NCI-H2029 treated with DMSO at 0.1 percent for 48 hours (cell line): ENCODE measurements around the gene AK1.
A peak's percentile ranks its signal among the peaks of the same experiment; 100 is the strongest.

Experiments
- DNase-seq: peaks from one replicate; lab custom pipeline; 2025; lab: John Stamatoyannopoulos, UW

The AK1 gene

DNA sequence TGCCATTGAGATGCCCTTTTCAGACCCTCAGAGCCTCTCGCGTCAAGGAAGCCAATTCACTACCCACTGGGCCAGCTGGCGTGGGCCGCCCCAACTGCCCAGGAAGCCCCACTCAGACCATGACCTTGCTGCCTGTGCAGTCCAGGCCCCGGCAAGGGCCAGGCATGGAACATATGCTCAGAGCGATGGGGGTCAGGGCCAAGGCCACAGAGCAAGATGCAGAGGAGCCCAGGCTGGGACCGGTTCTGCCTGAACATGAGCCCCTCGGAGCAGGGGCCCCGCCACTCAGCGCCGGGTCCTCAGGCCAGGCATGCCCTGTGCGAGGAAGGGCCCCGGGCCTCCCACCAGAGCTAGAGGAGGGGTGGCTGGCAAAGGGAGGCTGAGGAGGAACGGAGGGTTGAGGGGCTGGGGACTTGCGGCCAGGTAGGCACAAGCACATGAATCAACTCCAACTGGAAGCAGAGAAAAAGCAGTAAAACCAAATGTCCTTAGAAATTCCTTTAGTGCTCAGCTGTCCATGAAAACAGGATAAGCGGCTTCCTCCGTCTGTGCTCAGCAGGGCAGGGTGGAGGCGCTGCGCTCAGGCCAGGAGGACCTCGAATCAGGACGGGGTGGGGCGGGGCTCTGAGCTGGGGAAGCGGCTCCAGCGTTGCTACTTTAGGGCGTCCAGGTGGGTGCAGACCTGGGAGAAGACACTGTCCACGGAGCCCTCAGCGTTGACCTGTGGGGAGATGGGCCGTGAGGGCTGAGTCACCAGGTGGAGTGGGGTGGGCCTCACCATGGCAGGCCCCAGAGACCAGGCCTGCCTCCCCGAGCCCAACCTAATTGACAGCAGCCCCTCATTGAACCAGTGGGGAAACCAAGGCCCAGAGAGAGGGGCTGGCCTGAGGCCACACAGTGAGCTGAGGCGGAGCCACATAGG lies 9.9 kb downstream of the AK1 start:
- no peak for DNase-seq

DNA sequence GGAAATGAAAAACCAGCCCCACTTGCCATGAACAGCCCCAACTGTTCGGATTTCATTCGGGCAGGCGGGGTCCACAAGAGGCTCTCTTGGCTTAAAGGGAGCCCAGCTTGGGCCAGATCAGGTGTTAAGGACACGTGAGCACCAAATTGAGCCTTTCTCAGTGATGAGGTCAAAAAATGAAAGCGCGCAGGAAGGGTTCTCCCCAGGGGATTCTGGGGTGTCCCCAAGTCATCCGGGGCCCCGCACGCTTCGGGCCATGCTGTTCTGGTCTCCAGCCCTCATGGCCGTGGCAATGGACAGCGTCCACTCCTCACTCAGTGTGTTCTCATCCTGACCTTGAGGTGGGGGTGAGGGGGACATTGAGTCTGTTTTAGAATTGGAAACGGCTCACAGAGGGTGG lies 10.9 kb downstream of the AK1 start:
- no peak for DNase-seq

DNA sequence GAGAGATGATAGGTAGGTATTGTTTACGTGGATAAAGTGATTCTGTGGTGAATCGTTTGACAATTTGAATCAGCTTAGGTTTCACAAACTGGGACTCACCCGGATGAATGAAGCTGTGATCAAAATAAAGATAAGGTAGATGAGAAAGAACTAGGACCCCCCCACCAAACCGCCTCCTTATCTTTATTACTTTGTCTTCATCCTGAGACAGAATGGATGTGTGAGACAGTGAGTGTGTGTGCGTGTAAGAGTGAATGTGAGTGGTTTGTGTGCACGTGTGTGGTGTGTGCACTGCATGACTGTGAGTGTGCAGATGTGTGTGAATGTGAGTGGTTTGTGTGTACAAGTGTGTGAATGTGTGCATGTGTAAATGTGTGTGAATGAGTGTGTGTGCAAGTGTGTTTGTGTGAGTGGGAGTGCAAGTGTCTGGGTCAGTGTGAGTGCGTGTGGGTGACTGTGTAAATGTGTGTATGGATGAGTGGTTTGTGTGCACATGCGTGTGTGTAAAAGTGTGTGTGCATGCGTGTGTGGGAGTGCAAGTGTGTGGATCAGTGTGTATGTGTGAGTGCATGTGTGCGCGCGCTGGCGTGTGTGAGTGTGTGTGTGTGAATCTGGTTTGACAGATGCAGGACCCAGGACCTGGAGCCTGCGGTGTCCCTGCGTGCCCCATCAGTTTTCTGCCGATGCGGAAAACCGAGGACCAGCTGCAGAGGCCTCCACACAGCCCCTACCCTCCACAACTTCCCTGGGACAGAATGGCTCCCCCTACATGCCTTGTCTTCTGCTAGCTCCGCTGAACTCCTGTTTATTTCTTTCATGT lies 11.6 kb downstream of the AK1 start:
- no peak for DNase-seq

DNA sequence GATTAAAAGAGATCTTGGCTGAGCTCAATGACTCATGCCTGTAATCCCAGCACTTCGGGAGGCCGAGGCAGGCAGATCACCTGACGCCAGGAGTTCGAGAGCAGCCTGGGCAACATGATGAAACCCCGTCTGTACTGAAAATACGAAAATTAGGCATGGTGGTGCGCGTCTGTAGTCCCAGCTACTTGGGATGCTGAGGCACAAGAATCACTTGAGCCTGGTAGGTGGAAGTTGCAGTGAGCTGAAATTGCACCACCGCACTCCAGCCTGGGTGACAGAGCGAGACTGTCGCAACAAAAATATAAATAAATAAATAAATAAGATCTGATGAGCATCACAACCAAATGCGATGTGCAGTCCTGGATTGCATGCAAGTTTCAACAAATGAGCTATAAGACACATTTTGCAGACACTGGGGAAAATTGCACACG lies 14.3 kb downstream of the AK1 start:
- DNase-seq = no peak

DNA sequence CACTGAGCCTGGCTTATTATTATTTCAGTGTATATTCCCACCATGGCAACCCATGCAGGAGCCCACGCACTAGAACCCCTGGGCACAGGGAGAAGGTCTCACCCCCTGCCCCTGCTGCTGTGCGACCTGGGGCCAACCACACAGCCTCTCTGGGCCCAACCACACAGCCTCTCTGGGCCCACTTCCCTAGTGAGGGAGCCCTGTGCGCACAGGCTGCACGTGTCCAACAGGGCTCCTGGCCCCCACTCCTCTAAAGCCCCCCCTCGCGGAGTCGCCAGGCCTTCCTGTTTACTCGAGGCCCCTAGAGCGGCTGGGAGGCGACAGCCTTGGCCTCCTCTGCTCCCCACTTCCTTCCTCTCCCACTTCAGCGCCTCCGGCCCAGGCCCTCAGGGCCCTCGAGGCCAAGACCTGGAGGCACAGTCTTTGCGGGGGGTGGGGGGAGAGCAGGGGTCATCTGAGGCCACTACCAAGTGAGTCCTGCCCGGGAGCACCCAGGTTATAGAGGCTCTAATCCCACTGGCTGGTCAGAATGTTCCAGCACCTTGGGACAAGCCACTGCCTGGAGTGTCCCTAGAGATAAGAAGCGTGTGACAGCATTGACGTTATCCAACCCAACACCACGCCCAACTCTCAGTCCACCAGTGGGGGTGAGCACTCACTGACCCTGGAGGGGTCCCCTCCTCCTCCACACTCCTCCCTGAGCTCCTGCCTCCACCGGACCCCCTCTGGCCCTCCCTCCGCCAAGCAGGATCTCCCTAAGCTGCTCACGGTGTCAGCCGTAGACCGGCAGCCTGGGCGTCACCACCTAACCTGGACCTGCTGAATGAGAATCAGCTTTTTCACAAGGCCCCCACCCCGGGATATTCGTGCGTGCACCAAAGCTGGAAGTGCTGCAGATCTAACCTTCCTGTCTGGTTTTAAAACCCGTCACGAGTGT lies 15.1 kb downstream of the AK1 start:
- DNase-seq = no peak

DNA sequence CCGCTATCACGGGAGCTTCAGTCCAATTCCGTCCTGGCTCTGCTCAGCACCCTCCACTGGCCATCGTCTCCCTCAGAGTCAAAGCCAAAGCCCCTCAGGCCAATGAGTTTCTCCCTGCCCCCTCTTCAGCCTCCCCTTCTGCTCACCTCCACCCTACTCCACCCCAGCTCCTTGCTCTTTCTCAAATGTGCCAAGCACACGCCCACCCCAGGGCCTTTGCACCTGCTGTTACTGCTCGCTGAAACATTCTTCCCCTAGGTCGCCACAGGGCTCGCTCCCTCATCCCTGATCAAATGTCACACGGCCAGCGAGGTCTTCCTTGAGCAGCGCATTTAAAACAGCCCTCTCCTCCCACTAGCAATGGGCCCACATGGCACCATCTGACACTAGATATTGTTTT lies 16.7 kb downstream of the AK1 start:
- no peak for DNase-seq

DNA sequence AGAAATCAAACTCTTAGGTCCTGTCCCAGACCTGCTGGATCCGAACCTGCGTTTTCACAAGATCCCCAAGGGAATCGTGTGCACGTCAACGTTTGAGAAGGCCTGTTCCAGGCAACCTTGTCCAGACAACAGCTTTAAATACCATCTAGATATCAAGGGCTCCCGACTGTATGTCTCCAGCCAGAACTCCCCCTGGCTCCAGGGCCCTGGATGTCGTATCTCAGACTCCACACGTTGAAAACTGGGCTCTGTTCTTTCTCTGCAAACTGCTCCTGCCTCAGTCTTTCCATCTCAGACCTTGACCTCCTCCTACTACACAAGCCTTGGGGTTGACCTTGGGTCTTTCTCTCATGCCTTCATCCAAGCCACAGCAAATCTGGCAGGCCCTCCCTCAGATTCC lies 17.2 kb downstream of the AK1 start:
- DNase-seq = no peak

DNA sequence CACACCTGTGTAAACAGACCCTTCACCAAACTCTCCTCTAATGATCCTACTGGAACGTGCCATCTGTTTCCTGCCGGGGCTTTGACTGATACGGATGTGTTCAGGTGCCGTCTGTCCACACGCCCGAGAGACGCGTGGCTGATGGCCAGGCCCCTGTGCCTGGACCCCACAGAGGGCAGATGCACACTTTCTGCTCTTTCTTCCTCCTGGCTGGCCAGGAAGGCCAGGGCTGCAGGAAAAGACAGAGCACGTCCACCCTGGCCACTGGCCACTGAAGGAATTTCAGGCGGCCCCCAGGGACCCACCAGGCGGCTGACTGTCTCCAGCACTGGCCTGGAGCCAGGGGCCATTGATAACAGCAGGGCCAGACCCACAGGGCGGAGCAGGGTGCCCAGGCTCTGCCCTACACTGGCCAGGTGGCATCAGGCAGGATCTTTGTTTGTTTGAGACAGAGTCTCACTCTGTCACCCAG lies 19.4 kb downstream of the AK1 start:
- DNase-seq = peak; percentile 37

DNA sequence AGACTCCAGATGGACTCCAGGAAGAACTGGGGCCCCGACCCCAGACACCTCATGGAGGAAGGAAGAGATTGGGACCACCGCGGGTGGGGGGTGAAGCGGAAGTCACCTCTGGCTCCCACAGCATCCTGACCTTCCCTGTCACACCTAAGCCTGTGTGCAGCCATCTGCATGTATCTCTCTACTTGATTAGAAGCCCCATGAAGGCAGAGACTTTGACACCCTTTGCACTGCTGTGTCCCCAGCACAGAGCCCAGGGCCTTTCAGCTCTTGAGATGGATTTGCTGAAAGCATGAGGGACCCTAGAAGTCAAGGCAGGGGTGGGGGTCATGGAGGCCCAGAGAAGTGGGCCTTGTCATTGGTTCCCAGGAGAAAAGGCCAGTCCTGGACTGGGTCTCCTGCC lies 20.2 kb downstream of the AK1 start:
- DNase-seq = no peak

DNA sequence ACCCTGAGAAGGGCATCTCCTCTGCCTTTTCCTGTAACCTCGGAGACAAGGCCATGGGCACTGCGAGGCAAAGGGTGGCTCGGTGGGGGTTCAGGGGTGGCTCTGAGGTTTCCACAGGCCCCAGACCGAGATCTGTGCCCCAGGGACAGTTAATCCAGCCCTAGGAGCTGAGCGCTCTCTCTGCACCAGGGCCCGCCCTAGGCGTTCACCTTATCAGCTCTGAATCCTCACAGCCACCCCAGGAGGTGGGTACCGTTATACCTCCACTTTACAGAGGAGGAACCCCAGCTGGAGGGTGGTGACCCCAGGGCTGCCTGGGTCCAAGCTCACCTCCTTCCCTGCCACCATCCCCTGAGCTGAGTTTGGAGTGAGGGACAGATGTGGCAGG lies 20.8 kb downstream of the AK1 start:
- no peak for DNase-seq

DNA sequence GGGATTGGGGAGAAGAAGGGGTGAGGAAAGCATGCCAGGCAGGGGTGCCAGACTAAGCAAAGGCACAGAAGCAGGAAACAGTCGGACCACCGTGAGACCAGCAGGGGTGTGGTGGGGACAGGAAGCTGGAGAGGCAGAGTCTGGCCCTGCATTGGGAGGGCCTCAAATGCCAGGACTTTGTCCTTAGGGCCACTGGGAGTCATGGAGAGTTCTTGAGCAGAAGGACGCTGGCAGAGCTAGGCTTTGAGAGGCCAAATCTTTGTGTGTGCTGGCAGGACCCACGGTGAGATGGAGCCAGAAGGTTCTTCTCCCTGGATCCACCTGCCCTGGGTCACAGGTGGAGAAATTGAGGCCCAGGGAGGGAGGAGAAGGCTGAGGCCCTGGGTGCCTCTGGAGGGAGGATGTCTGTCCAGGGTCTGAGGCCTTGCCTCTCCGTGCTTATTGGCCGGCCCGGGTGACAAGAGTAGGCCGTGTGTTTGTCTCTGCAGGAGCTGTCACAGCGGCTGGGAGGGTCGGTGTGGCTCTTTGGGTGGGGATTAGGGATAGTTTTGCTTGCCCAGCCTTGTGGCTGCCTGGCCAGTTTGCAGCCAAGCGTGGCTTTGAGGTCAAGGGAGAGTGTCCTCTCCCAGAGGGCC lies 21.3 kb downstream of the AK1 start:
- DNase-seq = no peak

DNA sequence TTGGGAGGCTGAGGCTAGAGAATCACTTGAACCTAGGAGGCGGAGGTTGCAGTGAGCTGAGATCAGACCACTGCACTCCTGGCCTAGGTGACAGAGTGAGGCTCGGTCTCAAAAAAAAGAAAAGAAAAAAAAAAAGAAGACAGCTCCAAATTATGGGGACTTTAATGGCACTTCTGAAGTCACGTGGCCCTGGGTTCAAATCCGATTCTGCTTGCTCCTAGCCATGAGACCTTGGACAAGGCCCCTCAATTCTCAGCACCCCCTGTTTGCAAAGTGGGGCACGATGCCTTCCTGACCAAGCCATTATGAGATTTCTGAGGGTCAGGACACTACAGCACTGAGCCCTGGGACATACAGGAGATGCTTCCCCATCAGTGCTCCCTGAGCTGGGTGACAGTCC lies 22.0 kb downstream of the AK1 start:
- no peak for DNase-seq

DNA sequence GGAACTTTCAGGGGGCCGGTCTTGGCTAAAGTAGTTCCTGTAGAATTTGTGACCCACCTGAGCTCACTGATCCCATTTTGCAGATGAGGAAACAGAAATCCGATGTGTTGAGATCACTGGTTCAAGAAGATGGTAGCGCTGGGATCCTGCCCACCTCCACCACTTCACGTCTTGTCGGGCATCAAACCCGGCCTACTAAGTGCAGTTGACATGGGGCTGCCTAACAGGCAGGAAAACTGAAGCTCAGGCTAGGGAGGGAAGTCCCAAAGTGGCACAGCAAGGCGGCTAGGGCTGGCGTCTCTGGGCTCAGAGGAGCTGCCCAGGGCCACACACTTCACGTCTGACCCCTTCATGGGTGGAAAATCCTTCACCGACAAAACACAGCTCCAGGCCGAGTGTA lies 22.5 kb downstream of the AK1 start:
- no peak for DNase-seq

DNA sequence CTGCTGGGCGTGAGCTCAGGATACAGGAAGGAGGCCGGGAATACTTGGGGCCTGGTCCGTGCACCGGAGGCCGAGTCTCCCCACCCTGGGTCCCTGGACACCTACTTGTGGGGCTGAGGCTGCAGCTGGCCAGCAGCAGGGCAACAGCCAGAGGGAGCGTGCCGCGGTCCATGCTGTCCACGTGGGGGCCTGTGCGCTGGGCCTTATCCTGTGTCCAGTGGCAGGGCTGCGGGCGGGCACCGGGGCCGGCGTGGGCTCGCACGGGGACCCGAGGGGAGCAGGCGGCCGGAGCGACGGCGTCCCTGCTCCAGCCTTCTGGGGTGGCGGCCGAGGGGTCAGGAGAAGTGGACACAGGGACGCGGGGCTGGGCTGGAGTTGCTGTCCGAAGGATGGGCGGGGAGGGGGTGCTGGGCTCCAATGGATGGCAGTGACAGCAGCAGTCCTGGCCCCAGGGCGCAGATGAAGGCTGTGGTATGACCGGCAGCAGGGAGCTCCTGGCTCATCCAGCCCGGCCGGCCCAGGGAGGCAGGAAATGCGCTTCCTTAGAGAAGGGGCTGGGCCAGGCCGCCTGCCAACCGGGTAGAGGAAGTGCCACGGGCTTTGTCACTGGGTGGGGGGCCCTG lies 23.2 kb downstream of the AK1 start, which contains the start of gene ENG:
TSS of gene ENG (minus strand) at position 475 of the 623 bp plus-strand sequence. CDS start at position 172, 303 bp downstream.
- no peak for DNase-seq

DNA sequence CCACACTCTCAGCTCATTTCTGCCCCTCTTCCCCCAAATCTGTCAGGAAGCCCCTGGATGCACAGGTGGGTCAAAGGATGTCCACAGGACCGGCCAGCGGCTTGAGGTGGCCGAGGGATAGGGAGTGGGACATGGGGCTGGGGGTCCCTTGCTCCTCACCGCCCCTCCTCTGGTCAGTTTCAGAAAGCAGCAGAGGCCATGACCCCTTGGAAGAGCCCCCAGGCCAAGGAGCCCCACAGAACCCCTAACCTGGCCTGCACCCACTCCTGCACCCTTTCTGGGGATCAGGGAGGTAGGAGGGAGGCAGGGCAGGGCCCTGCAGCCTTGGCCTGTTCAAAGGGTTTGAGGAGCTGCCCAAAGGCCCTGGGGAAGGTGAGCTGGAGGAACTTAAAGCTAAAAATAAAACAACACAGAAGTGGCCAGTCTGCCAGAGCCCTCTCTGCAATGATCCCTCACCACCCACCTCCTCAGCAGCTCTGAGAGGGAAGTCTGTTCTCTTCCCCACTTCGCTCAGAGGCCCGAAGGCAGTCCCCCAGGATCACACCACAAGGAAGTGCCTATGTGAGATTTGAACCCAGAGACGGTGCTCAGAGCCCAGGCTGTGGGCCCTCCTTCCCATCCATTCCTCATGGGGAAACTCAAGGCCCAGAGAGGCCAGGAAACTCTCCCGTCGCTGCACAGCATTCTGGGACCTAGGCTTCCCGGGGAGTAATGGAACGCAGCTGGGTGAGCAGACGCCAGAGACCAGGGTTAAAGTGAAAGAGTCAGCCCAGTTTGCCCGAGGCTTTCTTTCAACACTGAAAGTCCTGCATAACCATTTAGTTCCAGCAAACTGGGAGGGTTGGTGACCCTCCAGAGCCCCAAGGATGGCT lies 23.9 kb downstream of the AK1 start:
- no peak for DNase-seq

DNA sequence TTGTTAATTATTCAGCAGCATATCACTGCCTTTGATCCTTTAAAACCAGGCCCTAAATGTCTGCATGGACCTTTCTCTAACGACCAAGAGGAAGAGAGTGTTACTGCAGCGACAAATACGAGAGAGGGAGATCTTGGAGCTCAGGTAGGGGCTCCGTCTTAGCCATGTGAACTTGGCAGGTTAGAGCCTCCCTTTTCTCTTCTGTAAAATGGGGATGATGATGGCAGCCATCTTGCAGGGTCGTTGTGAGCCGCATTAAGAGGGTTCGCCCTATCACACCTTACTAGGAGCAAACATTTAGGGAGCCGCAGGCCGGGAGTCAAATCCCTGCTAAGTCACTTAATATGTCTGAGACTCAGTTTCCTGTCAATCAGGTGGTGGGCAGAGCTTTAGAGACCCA lies 24.6 kb downstream of the AK1 start:
- DNase-seq = no peak

DNA sequence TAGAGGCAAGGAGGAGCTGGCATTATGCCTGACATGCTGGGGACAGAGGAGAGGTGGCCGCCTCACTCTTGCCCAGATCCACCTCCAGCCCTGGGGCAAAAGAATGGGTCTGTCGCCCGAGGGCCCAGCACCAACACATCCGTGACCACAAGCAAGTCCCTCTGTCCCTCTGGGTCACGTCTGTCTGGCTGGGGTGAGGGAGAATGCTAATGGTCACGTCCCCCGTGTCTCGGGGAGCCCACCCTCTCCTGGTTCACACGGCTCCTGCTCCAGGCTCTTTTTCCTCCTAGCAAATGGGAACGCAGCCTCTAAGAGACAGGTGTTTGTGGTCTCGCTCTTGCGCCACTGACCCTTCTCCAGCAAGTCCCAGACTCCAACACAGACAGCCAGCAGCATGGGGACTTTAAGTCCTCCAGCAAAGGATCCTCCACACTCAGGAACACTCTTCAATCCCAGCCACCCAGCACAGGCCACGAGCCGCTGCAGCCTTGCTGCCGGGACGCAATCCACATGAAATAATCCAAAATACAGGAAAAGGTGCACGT lies 27.1 kb downstream of the AK1 start:
- DNase-seq = no peak

DNA sequence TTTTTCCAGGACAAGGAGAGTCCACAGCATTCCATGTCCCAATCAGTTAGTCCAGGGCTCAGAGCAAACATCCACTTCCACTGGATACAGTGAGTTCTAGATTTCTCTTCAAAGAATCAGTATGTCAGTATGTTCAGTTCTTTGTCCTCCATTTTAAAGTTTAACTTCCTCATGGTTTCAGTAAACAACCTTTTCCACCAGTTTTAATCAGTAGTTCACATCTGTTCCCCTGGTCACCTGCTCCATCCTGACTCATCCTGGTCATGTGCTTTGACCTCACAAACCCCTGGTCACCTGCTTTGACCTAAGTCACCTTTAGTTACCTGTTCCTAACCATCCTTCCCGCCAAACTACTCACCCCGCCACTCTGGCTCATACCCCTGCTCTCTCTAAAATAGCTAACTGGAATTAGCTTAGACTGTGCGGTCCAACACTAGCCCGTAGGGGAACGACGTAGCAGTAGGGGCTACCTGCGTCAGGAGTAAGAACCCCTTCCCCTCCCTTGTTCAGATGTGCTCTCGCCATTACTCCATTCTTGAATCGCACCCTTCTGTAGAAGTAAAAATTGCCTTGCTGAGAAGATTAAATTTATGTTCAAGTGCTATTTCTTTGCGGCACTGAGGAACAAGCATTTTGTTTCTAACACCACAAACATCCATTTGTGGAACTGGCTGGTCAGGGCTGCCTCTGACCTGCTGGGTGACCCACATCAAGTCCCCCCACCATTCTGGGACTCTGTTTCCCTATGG lies 28.5 kb downstream of the AK1 start:
- no peak for DNase-seq
